ENCODE measurements around the gene SPEN. TPM values are rescaled to one million over a fixed set of nuclear protein-coding genes. Genes with fewer than 3 reads are reported as not detected.

SPEN gene
- total RNA-seq, 4 donors from 2014 or later = 34.6 to 49.9 (median 44.7) TPM

DNA sequence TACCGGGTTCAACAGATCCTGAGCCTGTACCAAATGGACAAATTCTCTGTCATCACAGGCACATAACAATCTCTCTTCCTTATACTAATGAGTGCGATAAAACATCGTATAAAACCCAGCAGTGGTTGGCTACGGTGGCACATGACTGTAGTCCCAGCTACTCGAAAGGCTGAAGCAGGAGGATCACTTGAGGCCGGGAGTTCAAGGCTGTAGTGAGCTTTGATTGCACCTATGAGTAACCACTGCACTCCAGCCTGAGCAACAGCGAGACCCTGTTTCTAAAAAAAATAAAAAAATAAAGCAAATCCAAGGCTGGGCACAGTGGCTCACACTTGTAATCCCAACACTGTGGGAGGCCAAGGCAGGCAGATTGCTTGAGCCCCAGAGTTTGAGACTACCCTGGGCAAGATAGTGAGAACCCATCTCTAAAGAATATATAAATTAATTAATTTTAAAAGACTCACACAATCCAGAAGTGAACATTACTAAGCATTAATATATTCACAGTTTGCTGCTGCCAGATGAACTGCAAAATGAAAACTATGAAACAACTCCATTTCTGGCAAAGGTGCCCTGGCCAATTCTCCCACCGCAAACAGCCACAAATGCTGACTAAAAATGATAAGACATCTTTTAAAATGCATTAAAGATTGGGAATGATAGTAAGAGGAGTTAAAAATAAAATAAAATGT lies 115.3 kb downstream of the SPEN start:
- Histone ChIP-seq H3K4me1 (peaks cover 31 to 84% (median 79%) of the 10 kb centered on the region in 4 donors), H3K36me3 (peaks cover 0 to 3% (median 0%) of the 10 kb centered on the region in 4 donors), H3K4me3 (no peak overlapping the region), H3K27me3 (no peaks in the 10 kb centered on the region), H3K27ac (replicated peaks in 1 of 4) (peak overlapping the region in 3 of 4 donors; percentile 14 to 44 (median 41)), H3K9me3 (no peaks in the 10 kb centered on the region)
- intact Hi-C loops (cut with DNase I) = no loop called here
- DNase-seq (ENCODE audit: extremely low spot score) = no peak
- 88% methylated on average over 8 of the region's 8 CpGs for WGBS
- TF ChIP-seq, protein P1, sequence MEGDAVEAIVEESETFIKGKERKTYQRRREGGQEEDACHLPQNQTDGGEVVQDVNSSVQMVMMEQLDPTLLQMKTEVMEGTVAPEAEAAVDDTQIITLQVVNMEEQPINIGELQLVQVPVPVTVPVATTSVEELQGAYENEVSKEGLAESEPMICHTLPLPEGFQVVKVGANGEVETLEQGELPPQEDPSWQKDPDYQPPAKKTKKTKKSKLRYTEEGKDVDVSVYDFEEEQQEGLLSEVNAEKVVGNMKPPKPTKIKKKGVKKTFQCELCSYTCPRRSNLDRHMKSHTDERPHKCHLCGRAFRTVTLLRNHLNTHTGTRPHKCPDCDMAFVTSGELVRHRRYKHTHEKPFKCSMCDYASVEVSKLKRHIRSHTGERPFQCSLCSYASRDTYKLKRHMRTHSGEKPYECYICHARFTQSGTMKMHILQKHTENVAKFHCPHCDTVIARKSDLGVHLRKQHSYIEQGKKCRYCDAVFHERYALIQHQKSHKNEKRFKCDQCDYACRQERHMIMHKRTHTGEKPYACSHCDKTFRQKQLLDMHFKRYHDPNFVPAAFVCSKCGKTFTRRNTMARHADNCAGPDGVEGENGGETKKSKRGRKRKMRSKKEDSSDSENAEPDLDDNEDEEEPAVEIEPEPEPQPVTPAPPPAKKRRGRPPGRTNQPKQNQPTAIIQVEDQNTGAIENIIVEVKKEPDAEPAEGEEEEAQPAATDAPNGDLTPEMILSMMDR (IDR thresholded peaks at IDR 0.05) = no peak
- TF ChIP-seq POLR2AphosphoS5 (IDR thresholded peaks at IDR 0.05) (no peak), POLR2A (IDR thresholded peaks at IDR 0.05; ENCODE audit: low read depth) (no peak), EP300 (IDR thresholded peaks at IDR 0.05) (no peak)

DNA sequence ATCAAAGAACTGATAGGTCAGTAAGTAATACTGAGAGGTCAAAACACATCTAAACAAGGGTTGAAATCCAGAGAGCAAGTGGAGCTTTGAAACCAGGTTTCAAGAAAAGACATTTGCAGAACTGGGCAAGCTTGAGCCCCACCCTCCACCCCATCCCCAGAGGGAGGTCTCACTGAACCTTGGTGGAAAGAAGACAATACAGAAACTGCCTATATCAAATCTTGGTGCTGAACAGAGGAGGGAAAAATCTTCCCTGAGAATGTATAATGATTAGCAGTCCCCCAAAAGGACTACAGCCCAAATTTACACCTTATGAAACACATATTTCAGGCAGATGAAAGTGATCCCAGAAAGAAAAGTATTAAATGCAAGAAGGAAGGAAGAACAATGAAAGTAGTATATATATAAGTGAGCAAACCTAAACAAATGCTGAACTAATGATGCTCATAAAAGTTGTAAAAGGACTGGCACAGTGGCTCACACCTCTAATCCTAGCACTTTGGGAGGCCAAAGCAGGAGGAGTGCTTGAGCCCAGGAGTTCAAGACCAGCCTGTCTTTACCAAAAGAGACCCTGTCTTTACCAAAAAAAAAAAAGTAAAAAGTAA lies 116.0 kb downstream of the SPEN start:
- TF ChIP-seq, protein P1 (IDR thresholded peaks at IDR 0.05) = no peak
- TF ChIP-seq POLR2A (IDR thresholded peaks at IDR 0.05; ENCODE audit: low read depth) = no peak
- no peak for TF ChIP-seq POLR2AphosphoS5 (IDR thresholded peaks at IDR 0.05)
- TF ChIP-seq EP300 (IDR thresholded peaks at IDR 0.05) = no peak
- H3K27ac ChIP-seq (replicated peaks in 1 of 4) = peak overlapping the region in 3 of 4 donors; percentile 14 to 44 (median 41)
- intact Hi-C loops (cut with DNase I) = no loop called here
- H3K27me3 ChIP-seq = no peaks in the 10 kb centered on the region
- DNase-seq (ENCODE audit: extremely low spot score) = no peak
- peaks cover 0 to 10% (median under 1%) of the 10 kb centered on the region in 4 donors for H3K36me3 ChIP-seq
- peaks cover 26 to 84% (median 75%) of the 10 kb centered on the region in 4 donors for H3K4me1 ChIP-seq
- H3K4me3 ChIP-seq = no peak overlapping the region
- no peaks in the 10 kb centered on the region for H3K9me3 ChIP-seq

DNA sequence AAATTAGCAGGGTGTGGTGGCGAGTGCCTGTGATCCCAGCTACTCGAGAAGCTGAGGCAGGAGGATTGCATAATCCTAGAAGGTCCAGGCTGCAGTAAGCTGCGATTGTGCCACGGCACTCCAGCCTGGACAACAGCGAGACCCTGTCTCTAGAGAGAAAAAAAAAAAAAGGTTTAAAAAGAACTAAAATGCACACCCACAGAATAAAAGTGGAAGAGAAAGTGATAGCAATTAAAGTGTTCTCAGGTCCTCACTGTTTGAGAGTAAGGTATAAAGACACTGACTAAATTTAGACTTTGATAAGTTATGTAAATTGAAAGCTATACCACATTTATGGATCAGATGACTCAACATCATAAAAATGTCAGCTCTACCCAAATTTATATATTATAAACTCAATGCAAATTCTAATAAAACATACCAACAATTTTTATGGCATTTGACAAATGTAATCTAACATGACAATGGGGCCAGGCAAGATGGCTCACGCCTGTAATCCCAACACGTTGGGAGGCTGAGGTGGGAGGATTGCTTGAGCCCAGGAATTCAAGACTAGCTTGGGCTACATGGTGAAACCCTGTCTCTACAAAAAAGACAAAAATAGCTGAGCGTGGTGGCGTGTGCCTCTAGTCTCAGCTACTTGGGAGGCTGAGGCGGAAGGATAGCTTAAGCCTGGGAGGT lies 116.6 kb downstream of the SPEN start:
- 75% methylated on average over 10 of the region's 10 CpGs for WGBS

GRCh38 chr1:15965228-15965767 lies 117.8 kb downstream of the SPEN start:
- no peaks in the 10 kb centered on the region for H3K9me3 ChIP-seq
- H3K4me1 ChIP-seq = peaks cover 19 to 68% (median 59%) of the 10 kb centered on the region in 4 donors

More for the DNA sequence above, 116.6 kb downstream of the SPEN start:
- no peak for DNase-seq (ENCODE audit: extremely low spot score)
- peaks cover 0 to 16% (median 6%) of the 10 kb centered on the region in 4 donors for H3K36me3 ChIP-seq
- no peaks in the 10 kb centered on the region for H3K9me3 ChIP-seq
- peak overlapping the region in 3 of 4 donors; percentile 20 to 44 (median 22) for H3K27ac ChIP-seq (replicated peaks in 1 of 4)
- H3K4me1 ChIP-seq = peaks cover 19 to 78% (median 69%) of the 10 kb centered on the region in 4 donors
- intact Hi-C loops (cut with DNase I) = no loop called here
- no peaks in the 10 kb centered on the region for H3K27me3 ChIP-seq
- TF ChIP-seq EP300 (IDR thresholded peaks at IDR 0.05) = no peak
- TF ChIP-seq, protein P1 (IDR thresholded peaks at IDR 0.05) = no peak
- TF ChIP-seq POLR2AphosphoS5 (IDR thresholded peaks at IDR 0.05) = no peak
- no peak overlapping the region for H3K4me3 ChIP-seq

More at GRCh38 chr1:15965228-15965767, 117.8 kb downstream of the SPEN start:
- Histone ChIP-seq H3K27ac (replicated peaks in 1 of 4) (peak overlapping the region; percentile 36 to 66 (median 58)), H3K27me3 (no peaks in the 10 kb centered on the region), H3K4me3 (no peak overlapping the region), H3K36me3 (peaks cover 0 to 27% (median 15%) of the 10 kb centered on the region in 4 donors)
- intact Hi-C loops (cut with DNase I) = no loop called here
- 53% methylated on average over 7 of the region's 7 CpGs for WGBS
- no peak for DNase-seq (ENCODE audit: extremely low spot score)
- TF ChIP-seq POLR2AphosphoS5 (IDR thresholded peaks at IDR 0.05) = peak in 1 of 2 donors; percentile 28
- TF ChIP-seq, protein P1 (IDR thresholded peaks at IDR 0.05) = no peak

All from esophagus muscularis mucosa (tissue), 4 donors.